Fibroblast of skin of right quadriceps (primary cell): ENCODE data around the gene GPR160.

Source experiments
- DNase-seq: peaks from one replicate; pipeline ENCODE4 v3.0.0-alpha.2; 2013

GPR160 gene

DNA sequence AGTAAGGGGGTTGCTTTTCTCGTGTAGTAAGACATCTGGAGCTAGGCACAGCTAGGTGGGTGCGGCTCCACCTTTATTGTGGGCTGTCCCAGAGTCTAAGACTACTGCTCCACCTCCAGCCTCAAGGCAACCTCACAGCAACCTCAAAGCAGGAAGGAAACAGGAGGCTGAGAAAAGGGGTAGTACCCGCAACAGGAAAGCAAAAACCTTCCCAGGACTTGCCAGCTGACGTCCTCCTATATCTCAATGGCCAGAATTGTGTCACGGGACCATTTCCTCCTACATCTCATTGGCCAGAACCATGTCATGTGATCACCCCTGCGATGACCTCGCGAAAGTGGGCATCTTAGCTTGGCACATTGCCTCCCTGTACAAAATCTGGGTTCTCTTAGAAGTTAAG, 4.3 kb upstream of the GPR160 start:
- no peak for DNase-seq

DNA sequence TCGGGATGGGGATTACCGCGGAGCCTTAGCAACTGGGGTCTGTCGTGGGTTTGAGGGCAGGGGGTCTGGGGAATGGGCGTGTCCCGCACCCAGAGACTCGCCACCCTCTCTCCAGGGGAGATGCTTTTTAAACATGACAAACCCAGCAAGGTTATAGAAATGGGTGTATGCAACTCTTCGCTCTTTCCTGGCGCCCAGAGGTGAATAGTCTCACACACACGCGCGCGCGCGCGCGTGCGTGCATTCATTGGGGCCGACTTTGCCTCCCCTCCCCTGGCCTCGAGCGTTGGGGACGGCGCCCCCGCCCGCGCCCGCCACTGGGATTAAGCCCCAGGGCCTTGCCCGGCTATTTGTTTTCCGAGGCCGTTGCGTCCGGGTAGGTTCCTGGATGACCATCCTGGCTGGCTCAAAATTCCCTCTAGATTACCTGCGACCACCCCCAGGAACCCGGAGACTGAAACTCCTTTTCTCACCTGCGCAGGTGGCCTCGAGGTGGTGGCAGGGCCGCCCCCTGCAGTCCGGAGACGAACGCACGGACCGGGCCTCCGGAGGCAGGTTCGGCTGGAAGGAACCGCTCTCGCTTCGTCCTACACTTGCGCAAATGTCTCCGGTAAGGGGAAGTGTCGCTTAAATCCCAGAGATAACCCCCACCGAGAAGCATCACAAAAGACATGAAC, 777 bp downstream of the GPR160 start:
- no peak for DNase-seq

DNA sequence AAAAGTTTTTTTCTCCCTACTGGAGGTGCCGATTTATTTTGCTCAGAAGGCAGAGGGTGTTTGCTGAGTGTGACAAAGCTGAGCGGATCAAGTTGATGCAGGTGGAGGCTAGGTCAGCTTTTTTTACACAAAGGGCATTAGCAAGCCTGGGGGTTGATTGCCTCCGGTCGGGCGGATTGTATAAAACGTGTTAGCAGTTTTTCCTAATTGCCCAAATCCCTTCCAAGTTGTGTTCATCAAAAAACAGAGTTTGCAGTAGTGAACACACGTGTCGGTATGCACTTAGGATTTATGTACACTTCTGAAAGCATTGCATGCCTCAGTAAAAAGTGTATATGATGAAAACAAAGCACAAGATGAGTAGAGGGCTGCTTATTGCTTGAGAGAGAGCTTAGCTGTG, 2.6 kb downstream of the GPR160 start:
- no peak for DNase-seq

DNA sequence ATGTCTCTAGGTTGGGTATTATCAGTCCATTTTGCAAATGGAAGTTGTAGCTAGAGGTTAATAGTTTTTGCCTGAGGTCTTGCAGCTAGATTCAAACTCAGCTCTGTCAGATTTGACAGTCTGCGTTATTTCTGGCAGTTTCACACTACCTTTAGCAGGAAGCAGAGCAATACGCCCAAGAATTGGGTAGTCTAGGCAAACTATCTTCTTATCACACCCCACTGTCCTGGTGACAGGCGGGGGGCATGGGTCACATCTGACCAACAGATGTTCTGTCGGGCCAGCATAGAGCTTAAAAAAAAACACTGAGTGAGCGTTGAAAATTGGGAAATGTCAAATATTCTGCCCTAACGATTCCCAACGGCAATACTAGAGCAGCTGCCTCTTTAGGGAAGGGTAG, 5.7 kb downstream of the GPR160 start:
- DNase-seq = no peak

DNA sequence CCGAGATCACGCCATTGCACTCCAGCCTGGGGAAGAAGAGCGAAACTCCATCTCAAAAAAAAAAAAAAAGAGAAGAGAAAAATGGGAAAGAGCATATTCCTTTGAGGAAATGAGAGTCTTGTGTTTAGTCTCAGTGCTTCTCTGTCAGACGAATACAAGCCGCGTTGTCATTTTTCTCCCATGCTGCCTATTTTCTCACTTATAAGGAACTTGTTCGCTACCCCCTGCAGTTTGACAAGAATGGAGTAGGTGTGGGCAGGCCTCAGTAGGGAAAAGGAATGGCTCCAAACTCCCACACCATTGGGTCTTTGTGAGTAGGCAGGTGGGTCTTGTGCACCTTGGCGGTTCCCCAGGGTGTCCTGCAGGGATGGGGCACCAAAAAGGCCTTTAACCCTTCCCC, 6.5 kb downstream of the GPR160 start:
- no peak for DNase-seq

DNA sequence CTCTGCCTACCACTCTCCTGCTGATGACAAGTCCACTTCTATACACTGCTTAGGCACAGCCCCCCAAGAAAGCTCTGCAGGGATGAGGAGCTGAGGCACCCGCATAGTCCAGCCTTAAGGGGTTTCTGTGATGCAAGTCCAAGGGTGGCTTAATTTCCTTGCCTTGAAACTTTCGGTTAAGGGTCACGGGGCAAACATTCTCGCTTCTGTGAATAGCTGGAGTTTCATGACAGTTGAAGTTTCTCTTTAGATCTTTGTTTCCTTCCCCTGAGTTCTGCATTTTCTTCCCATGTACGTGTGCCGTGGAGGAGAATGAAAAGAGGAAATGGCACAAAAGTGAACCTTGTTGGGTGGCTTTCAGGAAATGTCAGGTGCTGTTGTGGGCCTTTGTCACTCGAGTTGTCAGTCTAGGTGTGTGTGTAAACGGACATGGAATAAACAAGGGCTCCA, 7.0 kb downstream of the GPR160 start:
- DNase-seq = no peak

DNA sequence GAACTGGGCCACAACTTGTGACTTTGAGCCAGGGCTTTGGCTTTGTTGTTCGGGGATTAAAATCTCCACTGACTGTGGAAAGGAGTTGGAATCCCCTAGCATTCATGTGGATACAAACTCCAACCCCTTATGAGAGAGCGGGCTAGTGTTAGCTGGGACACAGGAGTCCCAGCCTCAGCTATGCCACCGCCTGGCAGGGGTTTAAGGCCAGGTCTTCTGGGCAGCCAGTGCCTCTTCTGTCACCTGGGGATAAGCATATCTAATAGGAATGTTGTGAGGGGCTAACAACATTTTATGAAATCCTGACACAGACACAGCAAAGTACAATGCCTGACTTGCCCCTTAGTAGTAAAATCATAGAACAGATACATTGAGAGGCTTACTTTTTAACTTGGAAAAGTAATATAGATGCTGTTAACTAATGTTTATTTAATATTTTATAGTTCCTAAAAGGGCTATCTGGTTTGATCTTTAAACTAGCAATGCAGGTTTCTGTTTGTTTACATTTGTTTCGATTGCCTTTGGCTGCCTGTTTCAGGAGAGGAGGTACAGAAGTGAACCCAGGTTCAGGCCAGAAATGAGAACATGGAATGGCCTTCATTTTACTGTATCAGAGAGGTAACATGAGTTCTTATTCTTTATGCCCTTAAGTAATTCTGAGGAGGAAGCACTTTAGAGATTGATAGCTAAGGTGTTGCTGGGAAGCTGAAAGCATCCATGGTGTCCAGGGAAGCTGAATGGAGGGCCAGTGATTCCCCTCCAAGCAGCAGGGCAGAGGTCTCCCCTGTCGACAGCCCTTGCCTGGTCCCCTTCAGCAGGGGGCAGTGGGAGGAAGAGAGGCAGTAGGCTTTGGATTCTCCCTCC, 8.7 kb downstream of the GPR160 start:
- DNase-seq = no peak

DNA sequence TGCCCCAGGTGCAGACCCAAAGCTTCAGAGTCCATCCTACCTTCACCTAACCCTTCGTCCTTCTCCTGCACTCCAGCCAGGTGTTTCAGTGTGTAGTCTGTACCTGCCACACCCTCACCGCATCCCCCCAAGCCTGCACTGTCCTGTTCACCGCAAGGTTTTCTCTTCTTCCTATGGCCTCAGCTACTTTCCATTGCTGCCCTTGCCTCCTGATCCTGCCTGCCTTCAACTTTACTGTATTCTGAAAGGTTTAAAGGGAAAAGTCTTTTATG, 9.3 kb downstream of the GPR160 start:
- DNase-seq = no peak

DNA sequence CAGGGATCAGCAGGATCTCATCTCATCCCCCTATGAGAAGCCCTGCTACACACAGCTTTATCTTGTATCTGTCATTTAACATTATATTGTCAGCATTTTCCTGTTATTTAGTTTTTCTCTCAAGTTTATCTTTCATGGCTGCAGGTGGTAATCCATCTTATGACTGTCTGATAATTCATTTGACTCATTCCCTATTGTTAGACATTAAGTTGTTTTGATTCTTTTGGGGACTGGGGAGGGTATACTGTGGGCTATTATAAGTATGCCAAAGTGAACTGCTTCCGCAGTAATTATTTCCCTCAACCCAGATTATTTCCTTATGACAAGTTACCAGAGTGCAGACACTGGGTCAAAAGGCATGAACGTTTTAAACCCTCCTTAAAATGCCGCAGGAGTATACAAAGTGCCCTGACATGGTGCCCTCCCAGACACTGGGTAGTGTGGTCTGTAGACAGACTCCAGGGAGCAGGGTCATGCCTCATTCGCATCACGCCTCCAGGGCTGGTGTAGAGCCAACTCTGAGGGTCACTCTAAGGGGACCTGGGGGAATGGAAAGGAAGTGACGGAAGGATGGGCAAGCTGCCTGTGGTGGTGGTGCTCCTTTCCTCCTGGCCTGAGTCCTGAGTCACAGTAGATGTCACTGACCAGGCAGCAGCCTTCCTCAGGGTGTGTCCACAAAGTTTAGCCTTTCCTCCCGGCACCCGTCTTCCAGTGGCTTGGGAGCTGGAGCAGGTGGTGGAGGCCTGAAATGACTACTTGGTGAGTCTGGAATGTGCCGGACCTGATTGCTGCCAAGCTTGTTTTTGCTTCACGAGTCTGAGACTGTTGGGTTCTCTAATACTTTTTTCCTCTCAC, 11.6 kb downstream of the GPR160 start:
- DNase-seq = no peak

DNA sequence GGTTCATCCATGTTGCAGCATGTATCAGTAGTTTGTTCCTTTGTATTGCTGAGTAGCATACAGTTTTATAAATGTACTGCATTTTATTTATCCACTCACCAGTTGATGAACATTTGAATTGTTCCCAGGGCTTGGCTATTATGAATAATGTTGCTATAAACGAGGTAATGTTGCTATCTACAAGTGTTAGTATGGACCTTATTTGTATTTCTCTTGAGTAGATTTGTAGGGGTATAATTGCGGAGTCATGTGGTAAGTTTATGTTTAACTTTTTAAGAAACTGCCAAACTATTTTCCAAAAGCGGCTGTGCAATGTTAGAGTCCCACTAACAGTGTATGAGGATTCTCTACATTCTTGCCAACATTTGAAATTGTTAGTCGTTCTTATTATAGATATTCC, 13.0 kb downstream of the GPR160 start:
- DNase-seq = no peak

DNA sequence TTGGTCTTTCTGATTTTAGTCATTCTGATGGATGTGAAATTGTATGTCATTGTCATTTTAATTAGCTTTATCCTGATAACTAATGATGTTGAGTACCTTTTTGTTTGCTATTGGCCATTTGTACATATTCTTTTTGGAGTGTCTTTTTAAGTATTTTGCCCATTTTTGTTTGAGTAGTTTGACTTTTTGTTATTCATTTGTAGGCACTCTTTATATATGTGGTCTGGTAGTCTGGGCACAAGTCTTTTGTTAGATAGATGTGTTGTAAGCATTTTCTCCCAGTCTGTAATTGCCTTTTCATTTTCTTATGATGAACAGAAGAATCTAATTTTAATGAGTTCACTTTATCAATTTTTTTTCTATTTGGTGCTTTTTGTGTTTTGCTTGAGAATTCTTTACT, 14.6 kb downstream of the GPR160 start:
- DNase-seq = no peak

DNA sequence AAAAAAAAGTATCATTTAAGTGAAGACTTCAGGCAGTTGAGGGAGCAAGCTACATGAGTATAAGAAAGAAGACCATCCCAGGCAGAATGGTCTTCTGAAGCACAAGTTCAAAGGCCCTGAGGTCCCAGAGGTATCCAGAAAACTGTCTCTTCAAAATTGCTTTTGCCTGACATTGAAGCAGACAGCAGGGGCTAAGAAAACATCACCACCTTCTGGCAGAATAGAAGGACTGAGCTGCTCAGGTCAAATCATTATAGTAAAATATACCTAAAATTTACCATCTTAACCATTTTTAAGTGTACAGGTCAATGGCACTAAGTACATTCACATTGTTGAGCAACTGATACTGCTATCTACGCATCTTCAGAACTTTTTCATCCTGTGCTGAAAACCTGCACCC, 16.4 kb downstream of the GPR160 start:
- DNase-seq = no peak

DNA sequence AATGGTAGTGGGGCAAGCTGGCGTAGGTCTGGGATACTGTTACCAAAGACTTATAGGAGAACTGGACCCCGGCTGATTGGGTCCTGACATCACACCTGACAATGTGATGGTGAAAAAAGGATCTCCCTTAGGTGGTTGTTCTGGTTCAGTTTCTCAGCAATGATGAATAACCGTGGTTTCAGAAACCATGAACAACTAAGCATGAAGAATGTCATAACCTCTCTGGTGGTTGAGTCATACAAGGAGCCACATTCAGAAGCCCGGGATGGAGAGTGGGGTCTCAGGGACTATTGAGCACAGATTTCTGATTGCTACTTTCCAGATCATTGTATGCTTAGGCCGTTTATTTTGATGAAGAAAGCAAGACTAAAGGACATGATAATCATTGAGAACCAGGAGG, 17.4 kb downstream of the GPR160 start:
- peak; percentile 49 for DNase-seq

DNA sequence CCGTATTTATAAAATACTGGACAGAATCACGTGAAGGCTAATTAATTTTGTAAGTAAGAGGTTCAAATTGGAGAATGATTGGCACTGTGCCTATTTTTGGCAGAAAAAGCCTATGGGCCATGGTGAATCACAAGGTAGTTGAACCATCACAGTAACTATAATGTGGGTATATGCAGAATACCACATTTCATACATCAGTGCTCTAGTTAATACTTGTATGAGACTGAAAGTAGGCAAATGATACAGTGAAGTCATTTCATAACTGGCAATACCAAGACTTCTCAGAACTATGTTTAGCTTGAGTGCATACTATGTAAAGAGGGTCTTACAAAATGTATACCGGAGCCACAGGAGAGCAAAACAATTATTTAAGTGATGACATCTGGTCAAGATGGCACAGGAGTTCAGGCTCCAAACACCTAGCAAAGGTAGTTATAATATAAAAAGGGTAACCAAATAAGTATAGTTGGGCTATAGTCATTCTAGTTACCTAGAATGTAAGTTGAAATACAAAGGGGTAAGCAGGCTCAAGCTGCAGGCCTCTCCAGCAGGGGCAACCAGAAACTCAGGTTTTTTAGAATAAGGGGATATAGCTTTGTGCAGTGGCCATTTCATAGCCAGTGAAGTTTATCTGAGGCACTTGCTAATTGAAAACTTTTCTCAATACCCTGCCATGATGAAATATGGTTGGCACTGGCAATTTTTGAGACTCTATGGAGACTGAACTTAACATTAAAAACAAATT, 19.1 kb downstream of the GPR160 start:
- DNase-seq = no peak

DNA sequence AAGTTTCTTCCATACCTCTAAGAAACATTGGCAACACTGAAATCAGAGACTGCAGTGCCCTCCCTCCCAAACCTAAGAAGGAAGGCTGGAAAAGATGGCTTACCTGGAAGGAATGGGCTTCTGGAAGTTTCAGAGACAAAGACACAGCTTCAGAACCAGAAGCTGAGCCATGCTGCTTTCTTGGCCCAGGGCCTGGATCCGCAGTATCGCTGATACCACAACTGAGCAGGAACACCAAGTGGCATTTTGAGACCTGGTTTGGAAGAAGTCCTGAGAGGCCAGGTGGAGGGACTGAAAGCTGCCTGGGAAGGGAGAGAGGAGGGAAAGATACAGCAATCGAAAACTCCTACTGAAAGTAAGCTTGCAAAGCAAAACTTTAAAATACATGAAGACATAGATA, 19.8 kb downstream of the GPR160 start:
- DNase-seq = no peak

DNA sequence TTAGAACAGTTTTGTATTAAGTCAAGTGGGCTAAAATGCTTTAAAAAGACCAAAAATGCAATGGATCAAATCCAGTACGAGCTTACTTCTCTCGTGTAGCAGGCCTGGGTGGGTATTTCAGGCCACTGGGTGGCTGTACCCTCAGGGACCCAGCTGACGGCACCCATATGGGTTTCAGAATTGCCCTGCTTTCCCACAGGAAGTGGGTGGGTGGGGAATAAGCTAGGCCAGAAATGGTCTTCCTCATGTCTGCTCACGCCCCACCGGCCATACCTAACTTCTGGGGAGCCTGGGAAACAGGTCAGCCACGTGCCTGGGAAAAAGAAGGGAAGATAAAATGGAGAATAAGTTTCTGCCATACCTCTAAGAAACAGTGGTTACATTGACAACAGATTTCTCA, 20.3 kb downstream of the GPR160 start:
- DNase-seq = no peak

DNA sequence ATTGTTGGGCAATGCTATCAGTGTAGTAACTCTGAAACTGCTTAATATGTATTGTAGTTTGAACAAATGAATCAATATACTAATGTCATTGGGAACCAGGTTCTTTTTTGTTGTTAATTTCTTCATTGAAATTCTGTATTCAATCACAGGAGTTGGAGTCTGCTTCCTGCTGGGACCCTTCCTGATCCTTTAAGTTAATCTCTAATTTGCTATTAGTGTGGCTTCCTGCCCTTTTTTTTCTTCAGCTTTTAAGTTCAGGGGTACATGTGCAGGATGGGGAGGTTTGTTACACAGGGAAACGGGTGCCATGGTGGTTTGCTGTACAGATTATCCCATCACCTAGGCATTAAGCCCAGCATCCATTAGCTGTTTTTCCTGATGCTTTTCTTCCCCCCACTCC, 21.7 kb downstream of the GPR160 start:
- no peak for DNase-seq

DNA sequence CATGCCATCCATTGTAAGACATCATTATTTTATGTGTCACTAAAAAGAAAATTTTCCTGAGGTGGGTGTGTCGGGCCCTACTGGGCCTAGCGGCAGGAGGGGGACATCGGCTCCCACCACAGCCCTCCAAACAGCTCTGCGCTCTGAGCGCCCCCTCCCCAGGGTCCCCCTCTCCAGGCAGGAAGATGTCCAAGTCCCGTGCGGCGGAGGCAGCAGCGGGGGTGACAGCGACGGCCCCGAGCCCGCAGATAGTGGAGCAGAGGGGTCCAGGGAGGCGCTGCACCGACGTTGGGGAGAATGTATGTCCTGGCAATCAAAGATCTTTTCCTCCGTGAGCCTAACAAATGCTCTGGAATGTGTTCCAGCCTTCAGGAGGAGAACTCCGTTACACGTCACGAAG, 24.3 kb downstream of the GPR160 start:
- DNase-seq = no peak

DNA sequence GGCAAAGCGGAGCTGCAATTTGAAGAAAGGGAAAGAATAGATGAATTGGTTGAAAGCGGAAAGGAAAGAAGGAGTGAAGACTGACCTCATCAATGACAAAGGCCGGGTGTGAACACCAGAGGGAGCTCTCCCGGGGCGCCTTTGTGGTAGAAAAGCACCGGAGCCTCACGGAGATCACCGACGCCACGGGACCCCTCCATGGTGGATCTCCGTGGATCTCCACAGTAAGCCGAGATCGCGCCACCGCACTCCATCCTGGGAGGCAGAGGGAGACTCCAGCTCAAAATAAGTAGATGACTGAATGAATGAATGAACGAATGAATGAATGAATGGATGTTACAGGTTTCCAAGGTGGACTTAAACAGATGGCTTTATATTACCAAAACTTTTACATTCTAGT, 25.0 kb downstream of the GPR160 start:
- DNase-seq = no peak

DNA sequence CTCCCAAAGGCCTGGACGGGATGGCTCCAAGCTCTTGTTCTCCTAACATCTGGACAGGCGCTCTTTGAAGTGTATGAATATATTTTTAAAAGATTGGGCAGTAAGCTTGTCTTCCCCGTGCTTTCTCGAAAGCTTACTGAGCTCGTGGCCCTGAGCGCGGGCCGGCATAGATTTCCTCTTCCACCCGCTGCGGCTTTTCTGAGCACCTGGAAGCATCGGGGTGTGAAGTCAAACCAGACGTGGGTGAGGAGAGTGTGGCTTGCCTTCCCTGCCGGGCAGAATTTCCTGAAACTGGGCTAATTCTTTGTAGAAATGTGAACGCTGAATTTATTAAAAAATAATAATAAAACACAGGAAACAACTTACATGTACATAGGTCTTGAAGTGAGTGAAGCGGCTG, 25.9 kb downstream of the GPR160 start:
- DNase-seq = no peak

DNA sequence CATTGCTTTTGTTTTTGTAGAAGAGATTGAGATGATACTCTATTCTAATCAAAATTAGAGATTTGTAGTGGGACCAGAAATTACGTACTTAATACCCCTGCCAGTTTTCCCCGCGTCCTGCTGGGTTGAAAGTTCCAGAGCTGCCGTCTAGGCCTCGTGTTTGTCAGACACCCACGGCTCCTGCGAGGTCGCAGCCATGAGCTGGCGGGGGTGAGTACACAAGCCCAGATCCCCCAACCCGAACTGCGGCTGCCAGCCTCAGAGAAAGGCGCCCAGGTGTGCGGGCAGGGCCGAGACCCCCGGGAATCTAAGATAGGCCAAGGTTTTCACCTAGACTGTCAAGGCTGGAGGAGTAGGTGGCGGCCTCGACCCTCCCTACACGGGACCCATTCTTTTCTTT, 26.3 kb downstream of the GPR160 start:
- no peak for DNase-seq

DNA sequence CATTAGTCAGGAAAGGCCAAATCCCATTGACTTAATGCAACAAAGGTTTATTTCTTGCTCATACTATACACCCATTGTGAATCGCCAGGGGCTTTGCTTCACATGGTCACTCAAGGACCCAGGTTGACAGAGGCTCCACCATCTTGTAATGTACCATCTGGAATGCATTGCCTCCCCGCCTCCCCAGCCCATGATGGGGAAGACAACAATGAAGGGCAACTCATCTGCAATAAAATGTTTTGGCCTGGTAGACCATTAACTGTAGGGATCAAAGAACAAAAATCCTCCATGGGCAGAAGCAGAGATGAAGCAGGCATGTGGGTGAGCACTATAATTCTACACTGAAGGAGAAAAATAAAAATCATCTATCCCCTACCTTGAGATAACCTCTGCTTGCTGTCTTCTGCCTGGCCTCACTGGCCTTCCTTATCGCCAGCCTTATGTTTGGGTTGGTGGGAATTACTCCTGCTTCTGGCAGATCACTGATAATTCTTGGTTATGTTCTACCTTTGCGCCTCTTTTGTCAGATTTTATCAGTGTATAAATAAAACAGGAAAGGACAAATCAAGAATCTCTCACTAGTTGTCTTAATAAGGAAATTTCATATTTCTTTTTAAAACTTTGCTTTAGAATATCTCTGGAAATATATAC, 37.8 kb downstream of the GPR160 start:
- no peak for DNase-seq
